HG02840 (cell line): ENCODE data around the gene ALDH3B2.
"Not testable (repeated sequence)": the region's sequence is repeated elsewhere in the genome, so short reads cannot be mapped to it uniquely, and the experiment has no call there.

Experiments
- ATAC-seq: cut with Tn5 transposase; IDR thresholded peaks from one replicate; pipeline ENCODE4 v1.9.1; 2021; ENCODE audit warnings: mild to moderate bottlenecking, moderate library complexity, moderate number of reproducible peaks; ENCODE audit not compliant: unreplicated experiment, low FRiP score

The ALDH3B2 gene

DNA sequence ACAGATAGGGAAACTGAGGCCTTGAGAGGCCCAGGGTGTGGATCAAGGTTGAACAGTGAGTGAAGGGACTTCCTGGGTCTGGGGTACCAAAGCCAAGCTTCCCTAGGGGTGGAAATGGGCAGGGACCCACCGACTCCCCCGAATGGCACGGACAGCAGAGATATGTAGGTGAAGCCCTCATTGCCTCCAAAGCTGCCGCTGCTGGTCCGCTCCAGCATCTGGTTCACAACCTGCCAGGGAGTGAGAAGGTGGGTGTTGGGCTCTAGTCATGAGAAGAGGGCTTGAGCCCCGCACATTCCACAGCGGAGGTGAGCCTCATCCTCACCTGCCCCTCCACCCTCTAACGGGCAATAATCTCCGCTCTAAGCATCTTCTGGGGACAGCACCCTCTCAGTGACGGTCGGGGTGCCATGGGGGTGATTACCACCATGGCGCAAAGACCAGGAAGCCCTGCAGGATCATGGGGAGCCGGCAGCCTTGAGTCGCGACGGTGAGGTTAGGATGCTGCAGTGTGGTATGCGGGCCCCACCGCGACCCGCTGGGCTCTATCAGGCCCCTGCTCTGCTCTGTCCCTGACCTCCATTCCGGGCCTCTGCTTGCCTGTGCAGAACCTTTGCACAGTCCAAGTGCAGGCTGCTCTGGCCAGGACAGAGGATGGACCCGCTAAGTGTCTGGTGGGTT is 10.8 kb downstream of the ALDH3B2 start:
- ATAC-seq: no peak

DNA sequence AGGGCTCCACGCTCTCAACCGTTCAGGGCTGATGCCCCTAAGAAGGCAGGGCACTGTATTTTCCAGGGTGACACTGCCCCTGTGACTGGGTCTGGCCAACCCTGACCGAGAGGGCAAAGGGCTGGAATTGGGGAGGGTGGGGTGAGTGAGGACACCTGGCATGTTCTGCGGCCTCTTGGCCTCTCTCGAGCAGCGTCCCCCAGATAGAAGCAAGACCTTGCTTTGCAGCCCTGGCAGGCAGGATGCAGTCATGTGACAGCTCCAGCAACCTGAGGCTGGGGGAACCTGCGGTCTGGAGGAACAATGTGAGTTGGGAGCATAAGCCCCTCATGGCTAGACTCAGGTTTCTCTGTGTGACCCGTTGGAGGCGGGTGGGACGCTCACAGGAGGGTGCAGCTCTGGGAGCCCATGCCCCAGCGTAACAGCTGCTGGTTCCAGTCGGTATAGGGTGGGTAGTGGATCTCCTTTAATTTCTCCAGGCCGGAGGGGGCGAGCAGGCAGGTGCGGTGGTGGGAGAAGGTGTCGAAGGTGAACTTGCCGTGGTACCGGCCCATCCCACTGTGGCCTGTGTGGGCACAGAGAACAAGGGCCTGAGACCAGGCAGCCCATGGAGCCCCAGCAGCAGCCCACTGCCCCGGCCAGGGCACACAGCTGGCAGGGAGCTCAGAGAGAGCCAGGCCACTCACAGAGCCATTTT is 11.4 kb downstream of the ALDH3B2 start:
- no peak for ATAC-seq

DNA sequence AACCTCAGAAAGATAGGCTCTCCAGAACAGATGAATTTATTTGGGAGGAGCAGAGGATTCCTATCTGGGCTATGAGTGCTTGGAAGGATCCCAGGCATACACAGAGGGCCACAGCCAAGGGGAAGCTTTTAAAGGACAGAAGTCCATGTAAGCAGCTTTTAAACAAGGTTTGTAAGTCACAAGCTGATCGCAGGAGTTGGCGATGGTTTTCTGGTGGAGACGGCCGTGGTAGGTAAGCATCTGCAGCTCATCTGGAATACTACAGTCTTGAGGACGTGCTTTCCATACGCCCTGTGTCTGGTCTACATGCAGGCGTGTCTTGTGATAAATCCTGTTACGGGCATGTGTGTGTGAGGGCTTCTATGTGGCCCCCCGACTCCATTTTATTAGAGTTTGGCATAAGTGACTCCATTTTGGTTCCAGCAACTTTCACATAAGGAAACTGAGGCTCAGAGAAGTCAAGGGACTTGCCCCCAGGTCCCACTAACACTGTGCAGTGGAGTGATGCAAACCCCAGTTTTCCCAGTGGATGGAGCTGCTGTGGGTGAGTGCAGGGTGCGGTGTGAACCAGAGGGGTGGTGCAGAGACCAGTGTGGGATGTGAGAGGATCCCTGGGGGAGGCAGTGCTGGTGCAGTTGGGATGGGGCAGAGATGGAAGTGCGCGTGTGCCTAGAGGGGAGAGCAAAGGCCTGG is 12.1 kb downstream of the ALDH3B2 start:
- ATAC-seq: no peak

DNA sequence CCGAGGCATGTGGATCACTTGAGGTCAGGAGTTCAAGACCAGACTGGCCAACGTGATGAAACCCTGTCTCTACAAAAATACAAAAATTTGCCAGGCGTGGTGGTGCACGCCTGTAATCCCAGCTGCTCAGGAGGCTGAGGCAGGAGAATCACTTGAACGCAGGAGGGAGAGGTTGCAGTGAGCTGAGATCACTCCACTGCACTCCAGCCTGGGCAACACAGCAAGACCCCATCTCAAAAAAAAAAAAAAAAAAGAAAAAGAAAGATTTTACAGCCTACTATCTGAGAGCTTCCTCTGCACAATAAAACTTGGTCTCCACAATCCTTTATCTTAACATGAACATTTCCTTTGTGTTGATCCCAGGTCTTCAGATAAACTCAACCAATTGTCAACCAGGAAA is 13.7 kb downstream of the ALDH3B2 start:
- not testable (repeated sequence) for ATAC-seq

DNA sequence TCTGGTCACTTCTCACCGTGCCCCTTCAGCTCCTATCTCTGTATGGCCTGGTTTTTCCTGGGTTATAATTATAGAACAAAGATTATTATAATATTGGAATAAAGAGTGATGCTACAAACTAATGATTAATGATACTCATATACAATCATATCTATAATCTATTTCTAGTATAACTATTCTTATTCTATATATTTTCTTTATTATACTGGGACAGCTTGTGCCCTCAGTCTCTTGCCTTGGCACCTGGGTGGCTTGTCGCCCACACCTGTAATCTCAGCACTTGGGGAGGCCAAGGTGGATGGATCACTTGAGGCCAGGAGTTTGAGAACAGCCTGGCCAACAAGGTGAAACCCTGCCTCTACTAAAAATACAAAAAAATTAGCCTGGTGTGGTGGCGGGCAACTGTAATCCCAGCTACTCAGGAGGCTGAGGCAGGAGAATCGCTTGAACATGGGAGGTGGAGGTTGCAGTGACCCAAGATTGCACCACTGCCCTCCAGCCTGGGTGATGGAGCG is 14.7 kb downstream of the ALDH3B2 start:
- ATAC-seq: not testable (repeated sequence)

DNA sequence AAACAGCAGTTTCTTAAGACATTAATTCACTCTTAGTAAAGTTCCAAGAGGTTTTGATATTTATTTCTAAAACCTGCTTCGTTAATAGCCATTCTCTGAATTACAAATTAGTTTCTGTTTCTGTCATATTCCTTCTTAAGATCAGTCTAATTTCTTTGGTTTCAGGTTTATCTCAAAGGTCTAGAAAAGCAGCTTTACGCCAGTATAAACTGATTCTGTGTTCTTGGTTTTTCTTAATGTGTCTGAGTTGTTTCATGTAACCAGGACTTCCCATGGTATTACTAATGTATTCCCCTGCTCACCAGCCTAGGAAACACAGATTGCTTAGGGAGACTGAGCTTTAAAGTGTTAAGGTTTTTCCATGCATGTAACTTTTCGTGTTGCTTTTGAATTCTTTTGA is 17.1 kb downstream of the ALDH3B2 start:
- no peak for ATAC-seq

DNA sequence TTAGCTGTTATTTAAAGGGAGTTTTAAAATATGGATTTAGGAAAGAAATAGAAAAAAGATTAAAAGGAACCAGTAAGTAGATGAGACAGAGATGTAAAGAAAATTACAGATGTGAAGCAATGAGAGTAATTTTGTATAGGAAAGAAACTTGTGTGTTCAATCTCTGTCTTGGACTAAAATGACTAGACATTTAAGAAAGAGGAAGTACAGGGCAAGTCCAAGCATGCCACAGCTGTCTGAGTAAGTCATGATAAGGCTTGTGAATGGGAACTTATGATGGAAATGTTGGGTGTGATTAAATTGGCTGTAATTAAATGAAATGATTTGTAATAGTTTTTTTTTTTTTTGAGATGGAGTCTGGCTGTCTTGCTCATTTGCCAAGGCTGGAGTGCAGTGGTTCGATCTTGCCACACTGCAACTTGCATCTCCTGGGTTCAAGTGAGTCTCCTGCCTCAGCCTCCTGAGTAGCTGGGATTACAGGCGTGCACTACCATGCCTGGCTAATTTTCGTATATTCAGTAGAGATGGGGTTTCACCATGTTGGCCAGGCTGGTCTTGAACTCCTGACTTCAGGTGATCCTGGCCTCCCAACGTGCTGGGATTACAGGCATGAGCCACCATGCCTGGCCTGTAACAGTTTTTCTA is 18.0 kb downstream of the ALDH3B2 start:
- no peak for ATAC-seq

DNA sequence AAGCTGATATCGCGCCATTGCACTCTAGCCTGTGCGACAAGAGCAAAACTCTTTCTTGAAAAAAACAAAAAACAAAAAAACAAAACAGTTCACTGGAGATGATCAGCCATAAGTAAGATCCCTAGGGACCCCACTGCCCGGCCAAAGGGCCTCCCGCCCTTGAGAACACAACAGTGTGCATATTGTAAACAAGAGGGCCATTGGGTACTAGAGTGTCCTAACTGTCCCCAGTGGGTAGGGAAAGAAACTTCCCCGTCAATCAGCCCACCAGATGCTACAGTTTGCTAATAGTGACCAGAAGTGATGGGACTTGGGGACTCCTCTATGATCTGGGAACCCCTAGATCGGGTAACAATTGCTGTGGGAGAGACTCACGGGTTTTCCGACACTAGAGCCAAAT is 20.2 kb downstream of the ALDH3B2 start:
- ATAC-seq: no peak

DNA sequence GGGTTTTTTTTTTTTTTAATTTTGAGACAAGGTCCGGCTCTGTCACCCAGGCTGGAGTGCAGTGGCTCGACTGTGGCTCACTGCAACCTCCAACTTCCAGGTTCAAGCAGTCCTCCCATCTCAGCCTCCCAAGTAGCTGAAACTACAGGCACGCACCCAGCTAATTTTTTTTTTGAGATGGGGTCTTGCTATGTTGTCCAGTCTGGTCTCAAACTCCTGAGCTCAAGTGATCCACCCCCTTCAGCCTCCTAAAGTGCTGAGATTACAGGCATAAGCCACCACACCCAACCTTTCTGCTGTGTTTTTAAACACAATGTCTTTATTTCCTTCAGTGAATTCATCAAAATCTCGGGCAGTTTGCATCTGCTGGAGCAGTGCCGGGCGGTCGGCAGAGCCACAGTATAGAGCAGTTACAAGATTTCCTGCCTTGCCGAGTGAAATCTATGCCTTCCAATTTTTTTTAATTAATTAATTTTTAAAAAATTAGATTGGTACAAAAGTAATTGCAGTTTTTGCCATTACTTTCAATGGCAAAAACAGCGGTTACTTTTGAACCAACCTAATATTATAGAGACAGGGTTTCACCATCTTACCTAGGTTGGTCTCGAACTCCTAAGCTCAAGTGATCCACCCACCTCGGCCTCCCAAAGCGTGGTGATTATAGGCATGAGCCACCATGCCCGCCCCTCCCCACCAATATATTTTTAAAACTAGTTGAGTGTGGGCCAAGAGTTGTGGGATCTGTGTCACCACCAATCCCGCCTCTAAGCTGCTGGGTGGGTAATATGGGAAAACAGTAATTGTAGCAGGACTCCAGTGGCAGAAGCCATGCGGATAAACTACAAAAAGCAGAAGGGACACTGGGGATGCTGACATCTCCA is 21.2 kb downstream of the ALDH3B2 start:
- no peak for ATAC-seq

DNA sequence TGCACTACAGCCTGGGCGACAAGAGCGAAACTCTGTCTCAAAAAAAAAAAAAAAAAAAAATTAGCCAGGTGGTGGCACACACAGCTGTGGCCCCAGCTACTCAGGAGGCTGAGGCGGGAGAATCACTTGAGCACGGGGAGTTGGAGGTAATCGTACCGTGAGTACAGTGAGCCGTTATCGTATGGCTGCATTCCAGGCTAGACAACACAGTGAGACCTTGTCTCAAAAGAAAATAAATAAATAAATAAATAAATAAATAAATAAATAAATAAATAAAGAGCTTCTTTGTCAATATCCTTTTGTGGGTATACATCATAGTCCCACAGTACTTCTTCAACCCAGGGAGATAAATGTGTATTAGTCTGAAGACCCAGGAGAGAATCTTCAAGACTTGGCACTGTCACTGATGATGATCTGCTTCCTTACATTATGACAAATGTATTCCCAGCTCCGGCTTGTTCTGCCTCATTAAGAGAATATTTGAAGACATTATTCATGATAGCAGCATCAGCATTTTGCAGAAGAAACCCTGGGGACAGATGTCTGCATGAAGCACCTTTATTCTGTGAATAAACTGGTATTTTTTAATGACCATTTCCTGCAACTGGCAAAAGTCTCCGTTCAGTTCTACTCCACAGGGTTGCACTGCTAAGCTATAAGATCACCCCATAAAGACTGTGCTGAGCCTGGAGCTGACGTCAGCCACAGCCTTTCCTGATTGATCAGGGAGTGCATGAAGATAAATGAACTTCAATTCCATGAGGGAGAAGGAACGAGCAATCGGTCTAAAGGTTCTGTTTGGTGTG is 22.2 kb downstream of the ALDH3B2 start:
- no peak for ATAC-seq

DNA sequence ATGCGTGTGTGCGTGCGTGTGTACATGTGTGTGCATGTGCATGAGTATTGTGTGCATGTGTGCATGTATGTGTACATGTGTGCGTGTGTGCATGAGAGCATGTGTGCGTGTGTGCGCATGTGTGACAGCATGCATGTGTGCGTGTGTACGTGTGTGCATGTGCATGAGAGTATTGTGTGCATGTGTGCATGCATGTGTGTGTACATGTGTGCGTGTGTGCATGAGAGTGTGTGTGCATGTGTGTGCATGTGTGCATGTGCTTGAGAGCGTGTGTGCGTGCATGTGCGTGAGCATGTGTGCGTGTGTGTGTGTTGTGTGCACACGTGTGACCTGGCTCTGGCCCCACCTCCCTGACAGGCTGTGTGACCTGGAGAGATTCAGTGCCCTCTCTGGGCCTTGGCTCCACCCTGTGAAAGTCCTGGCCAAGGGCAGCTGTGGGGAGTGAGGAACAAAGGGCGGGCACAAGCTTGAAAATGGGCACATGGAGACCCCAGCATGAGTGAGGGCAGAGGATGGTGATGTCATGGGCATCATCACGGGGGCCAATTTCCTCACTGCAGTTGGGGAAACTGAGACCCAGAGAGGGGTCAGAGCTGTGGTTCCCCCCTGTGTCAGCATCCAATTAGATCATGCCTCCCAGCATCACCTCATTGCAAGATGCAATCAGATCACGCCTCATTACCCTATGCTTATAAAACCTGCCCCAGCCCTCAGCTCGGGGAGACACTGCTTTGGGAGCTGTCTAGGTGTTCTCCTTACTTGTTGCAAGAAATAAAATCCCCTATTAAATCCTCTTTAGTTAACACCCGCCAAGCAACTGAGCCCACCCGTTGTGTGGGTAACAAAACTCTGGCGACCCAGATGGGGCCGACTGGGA is 24.6 kb downstream of the ALDH3B2 start:
- no peak for ATAC-seq

DNA sequence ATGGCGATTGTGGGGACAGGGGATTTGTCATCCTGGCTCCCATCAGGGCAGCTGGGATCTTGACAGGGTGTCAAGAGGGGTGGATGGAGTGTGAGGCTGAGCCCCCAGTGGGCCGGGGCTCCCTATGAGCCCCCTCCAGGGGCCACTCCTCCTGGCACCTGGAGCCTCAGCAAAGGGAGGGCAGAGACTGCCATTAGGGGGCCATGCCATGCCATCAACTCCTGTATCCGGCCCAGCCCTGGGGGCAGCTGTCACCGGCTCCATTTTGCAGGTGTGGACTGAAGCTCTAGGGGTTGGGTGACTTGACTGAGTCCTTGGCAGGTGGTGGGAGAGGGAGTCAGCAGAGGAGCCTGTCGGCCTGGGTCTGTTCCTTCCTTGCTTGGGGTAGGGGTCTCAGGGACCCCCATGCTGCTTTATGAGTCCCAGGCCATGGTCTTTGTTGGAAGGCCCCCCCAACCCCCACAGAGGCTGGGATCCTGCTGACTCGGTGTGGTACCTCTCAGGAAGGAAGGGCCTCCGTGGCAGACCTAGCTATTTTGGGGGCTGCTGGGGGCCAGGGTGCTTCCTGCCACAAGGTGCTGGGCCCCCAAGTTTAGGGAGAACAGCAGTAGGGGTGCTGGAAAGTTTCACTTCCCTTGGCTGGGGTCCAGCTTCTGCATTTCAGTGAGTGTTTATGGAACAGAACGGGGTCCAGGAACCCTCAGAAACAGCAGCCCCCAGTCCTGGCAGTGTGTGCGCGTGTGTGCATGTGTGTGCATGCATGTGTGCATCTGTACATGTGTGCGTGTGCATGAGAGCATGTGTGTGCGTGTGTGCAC is 25.4 kb downstream of the ALDH3B2 start:
- no peak for ATAC-seq

DNA sequence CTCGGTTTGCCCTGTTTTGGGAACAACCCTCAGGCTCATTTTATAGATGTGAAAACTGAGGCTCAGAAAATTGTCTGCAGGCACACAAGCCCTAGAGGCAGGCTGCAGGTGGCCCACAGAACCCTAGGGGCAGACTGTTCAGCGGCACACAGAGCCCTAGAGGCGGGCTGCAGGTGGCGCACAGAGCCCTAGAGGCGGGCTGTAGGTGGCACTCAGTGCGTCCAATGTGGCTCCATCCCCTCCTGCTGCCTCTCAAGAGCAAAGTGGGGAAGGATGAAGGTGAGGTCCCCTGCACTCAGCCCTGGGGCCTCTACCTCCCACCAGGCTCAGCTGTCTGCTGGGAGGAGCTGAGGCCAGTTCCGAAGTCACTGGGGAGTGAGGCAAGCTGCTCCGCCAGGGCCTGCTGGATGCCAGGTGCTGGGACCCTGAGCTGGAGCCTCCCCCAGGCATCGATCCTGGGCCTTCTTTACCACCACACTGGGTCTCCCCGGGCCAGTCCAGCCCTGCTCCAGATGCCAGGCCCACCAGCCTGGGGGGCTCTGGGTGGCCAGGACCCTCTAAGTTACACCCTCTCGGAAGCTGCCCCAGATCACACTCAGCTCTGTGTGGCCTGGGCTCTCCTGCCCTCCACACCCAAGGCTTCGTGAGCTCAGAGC is 26.2 kb downstream of the ALDH3B2 start:
- no peak for ATAC-seq

DNA sequence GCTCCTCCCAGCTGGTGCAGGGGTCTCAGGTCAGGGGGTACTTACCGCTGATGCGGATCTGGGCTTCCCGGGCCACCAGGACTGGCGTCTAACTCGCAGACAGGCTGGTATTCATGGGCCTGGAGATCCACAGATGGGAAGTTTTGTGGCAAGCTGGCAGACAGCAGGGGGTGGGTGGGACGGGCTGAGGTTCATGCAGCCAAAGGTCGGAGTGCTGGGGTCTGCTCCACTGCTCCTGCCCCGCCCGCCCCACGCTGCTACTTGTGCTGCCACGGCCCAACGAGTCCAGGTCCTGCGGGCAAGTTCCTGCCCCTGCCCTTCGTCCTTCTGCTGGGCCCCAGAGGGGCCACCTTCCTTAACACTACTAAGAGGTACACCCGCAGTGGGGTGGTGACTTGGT is 27.0 kb downstream of the ALDH3B2 start:
- no peak for ATAC-seq

DNA sequence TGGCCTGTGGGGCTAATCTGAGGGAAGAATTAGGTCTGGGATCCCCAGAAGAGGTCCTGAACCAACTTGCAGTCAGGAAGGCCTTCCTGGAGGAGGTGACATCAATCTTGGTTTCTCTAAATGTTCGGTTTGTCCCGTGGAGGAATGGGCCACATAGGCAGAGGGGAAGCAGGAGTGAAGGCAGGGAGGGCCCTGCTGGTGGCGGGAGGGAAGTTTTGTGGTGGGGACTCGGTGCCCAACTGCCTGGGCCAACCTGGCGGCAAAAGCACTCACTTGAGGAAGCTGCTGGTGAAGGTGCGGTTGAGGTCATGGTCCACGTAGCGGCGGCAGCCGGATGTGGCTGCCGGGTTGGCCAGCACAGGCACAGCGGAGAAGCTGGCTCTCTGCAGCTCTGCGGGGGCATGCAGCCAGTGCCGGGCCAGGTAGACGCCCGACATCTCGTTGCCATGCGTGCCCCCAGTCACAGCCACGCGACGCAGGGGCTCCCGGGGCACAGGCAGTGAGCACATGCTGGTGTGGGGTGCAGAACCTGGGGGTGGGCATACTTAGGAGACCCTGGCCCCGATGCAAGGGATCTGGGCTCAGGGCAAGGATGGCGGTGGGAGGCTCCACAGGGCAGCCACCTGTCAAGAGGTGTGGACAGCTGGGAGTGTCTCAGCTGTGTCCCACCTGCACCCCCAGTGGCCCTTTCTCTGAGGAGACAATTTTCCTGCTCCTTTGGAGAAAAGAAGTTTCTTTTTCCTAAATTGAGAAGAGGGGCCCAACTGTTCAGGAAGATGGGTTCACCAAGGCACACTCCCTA is 27.7 kb downstream of the ALDH3B2 start:
- no peak for ATAC-seq
